Breast epithelium (tissue), 4 donors: ENCODE measurements around the gene CYP2A6. TPM values are rescaled to one million over a fixed set of nuclear protein-coding genes. Genes with fewer than 3 reads are reported as not detected.
"Not testable (repeated sequence)": the region's sequence is repeated elsewhere in the genome, so short reads cannot be mapped to it uniquely, and the experiment has no call there.

Source experiments
- DNase-seq, 2 donors: peaks; one replicate each; pipeline ENCODE4 v3.0.0-alpha.2; 2019; ENCODE audit warnings: low spot score in 2 of 2
- H3K27ac ChIP-seq, 2 donors: fragments of 200-600 bp; sonication (generic) in 1 of 2; one replicate each; pipeline ENCODE4 v1.5.1; 2016 to 2019; ENCODE audit warnings: mild to moderate bottlenecking in 1 of 2
- H3K27me3 ChIP-seq, 2 donors: fragments of 200-600 bp; sonication (generic) in 1 of 2; one replicate each; pipeline versions ENCODE4 v1.5.1 to v1.6.0; 2017 to 2019; ENCODE audit warnings: control low read depth in 1 of 2, mild to moderate bottlenecking in 1 of 2
- H3K36me3 ChIP-seq: fragments of 200-600 bp; one replicate; pipeline ENCODE4 v1.5.1; 2019
- H3K4me1 ChIP-seq, 2 donors: fragments of 200-600 bp; sonication (generic); one replicate each; pipeline ENCODE4 v1.5.1; 2016 to 2019; ENCODE audit warnings: control low read depth in 1 of 2
- H3K4me3 ChIP-seq, 3 donors: fragments of 200-600 bp; sonication (generic); 1 replicate in 2 of 3; 2 replicates in 1 of 3; pipeline ENCODE4 v1.5.1; 2016 to 2019; ENCODE audit warnings: mild to moderate bottlenecking in 3 of 3, moderate library complexity in 2 of 3
- H3K9me3 ChIP-seq, 2 donors: fragments of 200-600 bp; sonication (generic) in 1 of 2; one replicate each; pipeline ENCODE4 v1.5.1; 2016 to 2019; ENCODE audit warnings: control low read depth in 1 of 2
- POLR2A ChIP-seq: fragments of 450-650 bp; IDR thresholded peaks from one replicate; pipeline ENCODE4 v1.6.1; 2016; ENCODE audit warnings: antibody characterized with exemption, mild to moderate bottlenecking, moderate library complexity
- POLR2AphosphoS5 ChIP-seq, 3 donors: sonication (generic); formaldehyde crosslinking; IDR thresholded peaks; one replicate each; pipeline ENCODE4 v1.6.1; 2017; ENCODE audit warnings: antibody characterized with exemption in 3 of 3
- intact Hi-C: fragments of 100-400 bp; cut with DNase I; formaldehyde crosslinking; loops from one replicate; pipeline ENCODE4 v1.15.1; 2023; ENCODE audit warnings: low total_unique reads
- total RNA-seq, 3 donors: library from RNA; depleted of rRNA; stranded (reverse); fragments of >200 nt; gene quantifications; one replicate each; pipeline ENCODE4 v1.1.0, GENCODE V29; 2016
- TF ChIP-seq, protein P1 (sequence below), 3 donors: fragments of 450-650 bp; IDR thresholded peaks; one replicate each; pipeline ENCODE4 v1.5.1; 2016 to 2017; ENCODE audit warnings: antibody characterized with exemption in 3 of 3, mild to moderate bottlenecking in 3 of 3, moderate library complexity in 3 of 3

The CYP2A6 gene
- total RNA-seq, 3 donors from 2014 or later, result 0.64 TPM; not detected in 2

DNA sequence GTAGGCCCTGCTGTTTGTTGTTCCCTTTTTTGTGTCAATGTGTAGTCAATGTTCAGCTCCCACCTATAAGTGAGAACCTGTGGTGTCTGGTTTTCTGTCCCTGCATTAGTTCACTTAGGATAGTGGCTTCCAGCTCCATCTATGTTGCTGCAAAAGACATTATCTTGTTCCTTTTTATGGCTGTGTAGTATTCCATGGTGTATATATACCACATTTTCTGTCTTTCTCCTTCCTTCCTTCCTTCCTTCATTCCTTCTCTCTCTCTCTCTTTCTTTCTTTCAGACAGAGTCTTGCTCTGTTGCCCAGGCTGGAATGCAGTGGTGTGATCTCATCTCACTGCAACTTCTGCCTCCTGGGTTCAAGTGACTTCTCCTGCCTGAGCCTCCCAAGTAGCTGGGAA is 21.0 kb downstream of the CYP2A6 start:
- H3K4me1 ChIP-seq, result no peaks in the 10 kb centered on the region
- H3K36me3 ChIP-seq, result no peaks in the 10 kb centered on the region
- TF ChIP-seq, protein P1, sequence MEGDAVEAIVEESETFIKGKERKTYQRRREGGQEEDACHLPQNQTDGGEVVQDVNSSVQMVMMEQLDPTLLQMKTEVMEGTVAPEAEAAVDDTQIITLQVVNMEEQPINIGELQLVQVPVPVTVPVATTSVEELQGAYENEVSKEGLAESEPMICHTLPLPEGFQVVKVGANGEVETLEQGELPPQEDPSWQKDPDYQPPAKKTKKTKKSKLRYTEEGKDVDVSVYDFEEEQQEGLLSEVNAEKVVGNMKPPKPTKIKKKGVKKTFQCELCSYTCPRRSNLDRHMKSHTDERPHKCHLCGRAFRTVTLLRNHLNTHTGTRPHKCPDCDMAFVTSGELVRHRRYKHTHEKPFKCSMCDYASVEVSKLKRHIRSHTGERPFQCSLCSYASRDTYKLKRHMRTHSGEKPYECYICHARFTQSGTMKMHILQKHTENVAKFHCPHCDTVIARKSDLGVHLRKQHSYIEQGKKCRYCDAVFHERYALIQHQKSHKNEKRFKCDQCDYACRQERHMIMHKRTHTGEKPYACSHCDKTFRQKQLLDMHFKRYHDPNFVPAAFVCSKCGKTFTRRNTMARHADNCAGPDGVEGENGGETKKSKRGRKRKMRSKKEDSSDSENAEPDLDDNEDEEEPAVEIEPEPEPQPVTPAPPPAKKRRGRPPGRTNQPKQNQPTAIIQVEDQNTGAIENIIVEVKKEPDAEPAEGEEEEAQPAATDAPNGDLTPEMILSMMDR (IDR thresholded peaks at IDR 0.05), result no peak
- TF ChIP-seq POLR2A (no peak), POLR2AphosphoS5 (IDR thresholded peaks at IDR 0.05) (no peak)
- DNase-seq, result no peak
- H3K27me3 ChIP-seq, result no peaks in the 10 kb centered on the region
- intact Hi-C loops, result no loop called here
- H3K27ac ChIP-seq, result no peak overlapping the region
- H3K4me3 ChIP-seq, result no peak overlapping the region
- no peaks in the 10 kb centered on the region for H3K9me3 ChIP-seq

DNA sequence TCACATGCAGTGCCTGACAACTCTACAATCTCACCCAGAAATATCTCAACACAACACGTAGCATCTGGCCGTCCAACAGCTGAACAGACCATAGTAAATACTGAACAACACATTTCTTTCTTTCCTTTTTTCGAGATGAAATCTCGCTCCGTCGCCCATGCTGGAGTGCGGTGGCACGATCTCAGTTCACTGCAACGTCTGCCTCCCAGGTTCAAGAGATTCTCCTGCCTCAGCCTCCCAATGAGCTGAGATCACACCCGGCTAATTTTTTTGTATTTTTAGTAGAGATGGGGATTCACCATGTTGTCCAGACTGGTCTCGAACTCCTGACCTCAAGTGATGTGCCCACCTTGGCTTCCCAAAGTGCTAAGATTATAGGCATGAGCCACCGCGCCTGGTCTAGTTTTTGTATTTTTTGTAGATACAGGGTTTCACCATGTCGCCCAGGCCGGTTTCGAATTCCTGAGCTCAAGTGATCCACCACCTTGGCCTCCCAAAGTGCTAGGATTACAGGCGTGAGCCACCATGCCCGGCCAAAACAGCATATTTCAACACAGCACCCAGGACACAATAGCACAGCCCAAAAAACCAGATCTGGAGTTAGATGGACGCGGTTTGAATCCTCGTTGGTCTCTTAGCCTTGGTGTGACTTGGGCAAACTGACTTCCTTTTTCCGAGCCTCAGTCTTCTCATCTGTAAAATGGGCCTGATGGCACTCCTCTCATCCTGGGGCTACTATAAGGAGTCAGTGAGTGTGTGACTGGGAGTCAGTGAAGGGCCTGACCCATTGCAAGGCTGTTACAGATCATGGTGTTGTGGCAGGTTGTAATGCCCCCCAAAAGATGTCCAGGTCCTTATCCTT is 22.6 kb downstream of the CYP2A6 start:
- H3K27ac ChIP-seq, result no peak overlapping the region
- intact Hi-C loops, result no loop called here
- H3K4me1 ChIP-seq, result no peaks in the 10 kb centered on the region
- no peaks in the 10 kb centered on the region for H3K9me3 ChIP-seq
- no peak overlapping the region for H3K4me3 ChIP-seq
- no peak for DNase-seq
- no peaks in the 10 kb centered on the region for H3K27me3 ChIP-seq
- TF ChIP-seq POLR2AphosphoS5 (IDR thresholded peaks at IDR 0.05) (no peak), POLR2A (no peak)
- TF ChIP-seq, protein P1 (IDR thresholded peaks at IDR 0.05), result no peak
- H3K36me3 ChIP-seq, result no peaks in the 10 kb centered on the region

DNA sequence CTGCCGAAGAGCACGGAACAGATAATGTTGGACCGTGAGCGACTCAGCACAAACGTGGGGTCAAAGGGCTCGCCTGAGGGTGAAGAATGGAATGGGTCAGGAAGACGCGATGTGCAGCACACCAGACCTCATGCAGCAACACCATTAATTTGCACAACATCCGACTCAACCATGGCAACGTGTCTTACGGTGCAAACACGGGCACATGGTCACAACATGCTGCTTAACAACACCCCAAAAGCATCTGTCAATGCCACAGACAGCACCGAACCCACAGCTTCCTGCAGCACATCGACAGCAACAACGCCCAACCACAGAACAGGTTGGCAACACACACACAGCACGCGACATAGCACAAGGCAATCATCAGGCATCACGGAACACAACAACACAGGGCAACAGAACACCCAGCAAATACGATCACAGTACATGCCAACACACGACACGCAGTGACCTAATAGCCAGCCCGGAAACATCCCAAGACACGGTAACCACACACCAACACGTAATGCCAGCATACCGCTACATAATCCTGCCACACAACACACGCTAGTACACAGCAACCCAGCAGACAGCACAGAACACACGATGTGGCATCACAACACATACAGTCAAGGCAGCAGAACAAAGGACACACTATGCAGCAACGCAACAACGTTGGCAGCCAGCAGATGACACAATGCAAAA is 23.4 kb downstream of the CYP2A6 start:
- H3K36me3 ChIP-seq, H3K9me3 ChIP-seq, DNase-seq, H3K27ac ChIP-seq, H3K4me1 ChIP-seq, intact Hi-C loops, H3K27me3 ChIP-seq, H3K4me3 ChIP-seq: not testable (repeated sequence)

DNA sequence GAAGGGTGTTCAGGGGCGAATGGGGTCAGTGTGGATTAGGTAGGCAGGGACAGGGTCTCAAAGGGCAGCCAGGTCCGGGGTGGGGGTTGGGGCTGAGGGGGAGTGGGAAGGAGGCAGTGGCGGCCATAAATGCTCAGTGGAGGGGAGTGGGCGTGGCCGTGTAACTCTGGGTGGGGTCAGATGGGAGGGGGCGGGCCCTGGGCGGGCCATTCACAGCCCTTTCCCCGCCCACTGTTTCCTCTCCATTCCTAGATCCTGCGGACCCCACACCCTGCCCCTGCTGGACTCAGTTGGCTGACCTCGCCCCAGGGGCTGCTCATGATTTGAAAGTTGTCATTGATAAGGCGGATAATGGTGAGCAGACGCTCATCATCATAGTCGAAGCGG is 23.9 kb downstream of the CYP2A6 start:
- intact Hi-C loops, H3K4me1 ChIP-seq, DNase-seq: not testable (repeated sequence)

DNA sequence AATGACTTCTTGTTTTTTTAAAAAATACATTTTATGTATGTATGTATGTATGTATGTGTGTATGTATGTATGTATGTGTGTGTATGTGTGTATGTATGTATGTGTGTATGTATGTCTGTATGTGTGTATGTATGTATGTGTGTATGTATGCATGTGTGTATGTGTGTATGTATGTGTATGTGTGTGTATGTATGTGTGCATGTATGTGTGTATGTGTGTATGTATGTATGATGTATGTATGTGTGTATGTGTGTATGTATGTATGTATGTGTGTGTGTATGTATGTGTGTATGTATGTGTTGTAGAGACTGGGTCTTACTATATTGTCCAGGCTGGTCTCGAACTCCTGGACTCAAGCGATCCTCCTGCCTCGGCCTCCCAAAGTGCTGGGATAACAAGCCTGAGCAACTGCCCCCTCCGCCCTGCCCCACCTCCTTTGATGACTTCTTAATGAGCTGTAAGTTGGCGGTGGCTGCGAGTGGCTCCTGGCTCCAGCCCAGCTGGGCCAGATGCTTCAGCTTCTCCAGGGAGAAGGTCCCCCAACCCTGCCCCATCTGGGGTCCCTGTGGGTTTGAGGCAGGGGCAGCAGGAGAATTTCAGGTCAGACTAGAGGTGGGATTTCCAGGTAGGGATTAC is 24.7 kb downstream of the CYP2A6 start:
- DNase-seq, H3K27me3 ChIP-seq, H3K9me3 ChIP-seq, H3K4me1 ChIP-seq, H3K36me3 ChIP-seq, intact Hi-C loops, H3K27ac ChIP-seq, H3K4me3 ChIP-seq: not testable (repeated sequence)

More for the DNA sequence above, 23.9 kb downstream of the CYP2A6 start:
- H3K36me3 ChIP-seq, H3K9me3 ChIP-seq, H3K27ac ChIP-seq, H3K4me3 ChIP-seq, H3K27me3 ChIP-seq: not testable (repeated sequence)

DNA sequence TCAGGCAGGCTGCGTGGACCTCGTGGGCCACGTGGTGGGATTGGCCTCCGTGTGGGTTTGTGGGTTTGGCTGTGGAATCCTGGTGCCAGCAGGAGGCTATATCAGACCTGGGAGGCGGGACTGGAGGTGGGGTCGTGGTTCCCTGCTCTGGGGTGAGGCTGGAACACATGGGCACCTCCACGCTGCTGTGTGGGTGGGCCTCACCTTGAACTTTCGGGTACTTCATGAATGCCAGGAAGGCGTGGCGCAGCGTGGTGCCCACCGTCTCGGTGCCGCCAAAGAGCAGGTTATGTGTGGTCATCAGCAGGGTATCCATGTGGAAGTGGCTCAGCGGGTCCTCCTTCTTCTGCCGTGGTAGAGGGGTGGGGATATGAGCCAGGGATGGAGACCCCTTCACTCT is 25.3 kb downstream of the CYP2A6 start:
- H3K36me3 ChIP-seq, H3K27ac ChIP-seq, H3K9me3 ChIP-seq, H3K4me1 ChIP-seq, DNase-seq, H3K27me3 ChIP-seq, intact Hi-C loops, H3K4me3 ChIP-seq: not testable (repeated sequence)

DNA sequence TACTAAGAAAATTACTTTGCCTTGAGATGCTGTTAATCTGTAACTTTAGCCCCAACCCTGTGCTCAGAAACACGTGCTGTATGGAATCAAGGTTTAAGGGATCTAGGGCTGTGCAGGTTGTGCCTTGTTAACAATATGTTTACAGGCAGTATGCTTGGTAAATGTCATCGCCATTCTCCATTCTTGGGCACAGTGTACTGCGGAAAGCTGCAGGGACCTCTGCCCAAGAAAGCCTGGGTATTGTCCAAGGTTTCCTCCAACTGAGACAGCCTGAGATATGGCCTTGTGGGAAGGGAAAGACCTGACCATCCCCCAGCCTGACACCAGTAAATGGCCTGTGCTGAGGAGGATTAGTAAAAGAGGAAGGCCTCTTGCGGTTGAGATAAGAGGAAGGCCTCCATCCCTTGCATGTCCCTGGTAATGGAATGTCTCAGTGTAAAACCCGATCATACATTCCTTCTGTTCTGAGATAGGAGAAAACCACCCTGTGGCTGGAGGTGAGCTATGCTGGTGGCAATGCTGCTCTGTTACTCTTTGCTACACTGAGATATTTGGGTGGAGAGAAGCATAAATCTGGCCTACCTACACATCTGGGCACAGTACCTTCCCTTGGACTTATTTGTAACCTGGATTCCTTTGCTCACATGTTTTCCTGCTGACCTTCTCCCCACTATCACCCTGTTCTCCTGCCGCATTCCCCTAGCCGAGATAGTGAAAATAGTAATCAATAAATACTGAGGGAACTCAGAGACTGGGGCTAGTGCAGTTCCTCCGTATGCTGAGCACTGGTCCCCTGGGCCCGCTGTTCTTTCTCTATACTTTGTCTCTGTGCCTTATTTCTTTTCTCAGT is 27.3 kb downstream of the CYP2A6 start:
- H3K36me3 ChIP-seq, H3K27me3 ChIP-seq, H3K4me3 ChIP-seq, H3K27ac ChIP-seq, DNase-seq, intact Hi-C loops, H3K4me1 ChIP-seq, H3K9me3 ChIP-seq: not testable (repeated sequence)
